HEK293 (cell line): ENCODE data around the gene PSORS1C1.

Experiments used
- BCL11A ChIP-seq: fragments of 450-650 bp; formaldehyde crosslinking; IDR thresholded peaks from 2 replicates; pipeline ENCODE4 v1.5.1; 2016; ENCODE audit warnings: low read depth, missing biosample characterization, missing genetic modification characterization
- MZF1 ChIP-seq: fragments of 450-650 bp; formaldehyde crosslinking; IDR thresholded peaks from 2 replicates; pipeline ENCODE4 v1.5.1; 2017; ENCODE audit warnings: missing biosample characterization, missing genetic modification characterization, borderline replicate concordance
- SCRT1 ChIP-seq: fragments of 450-650 bp; formaldehyde crosslinking; IDR thresholded peaks from 2 replicates; pipeline ENCODE4 v1.5.1; 2016; ENCODE audit warnings: missing biosample characterization, missing genetic modification characterization, borderline replicate concordance
- TRIM28 ChIP-seq: IDR thresholded peaks from 2 replicates; pipeline ENCODE4 v1.6.1; 2011; ENCODE audit warnings: low read length, control low read depth, borderline replicate concordance
- ZBTB17 ChIP-seq: fragments of 450-650 bp; formaldehyde crosslinking; IDR thresholded peaks from 2 replicates; pipeline ENCODE4 v1.5.1; 2016; ENCODE audit warnings: missing biosample characterization, missing genetic modification characterization
- ZNF174 ChIP-seq: fragments of 450-650 bp; formaldehyde crosslinking; IDR thresholded peaks from 2 replicates; pipeline ENCODE4 v1.5.0; 2017; ENCODE audit warnings: missing biosample characterization, mild to moderate bottlenecking, missing genetic modification characterization
- TF ChIP-seq, protein P1 (sequence below): fragments of 450-650 bp; formaldehyde crosslinking; IDR thresholded peaks from 2 replicates; pipeline ENCODE4 v1.5.1; 2016; ENCODE audit warnings: missing biosample characterization, missing genetic modification characterization
- TF ChIP-seq, protein P2 (sequence below): fragments of 450-650 bp; formaldehyde crosslinking; IDR thresholded peaks from 2 replicates; pipeline ENCODE4 v1.5.1; 2017; ENCODE audit warnings: missing biosample characterization, missing genetic modification characterization

DNA sequence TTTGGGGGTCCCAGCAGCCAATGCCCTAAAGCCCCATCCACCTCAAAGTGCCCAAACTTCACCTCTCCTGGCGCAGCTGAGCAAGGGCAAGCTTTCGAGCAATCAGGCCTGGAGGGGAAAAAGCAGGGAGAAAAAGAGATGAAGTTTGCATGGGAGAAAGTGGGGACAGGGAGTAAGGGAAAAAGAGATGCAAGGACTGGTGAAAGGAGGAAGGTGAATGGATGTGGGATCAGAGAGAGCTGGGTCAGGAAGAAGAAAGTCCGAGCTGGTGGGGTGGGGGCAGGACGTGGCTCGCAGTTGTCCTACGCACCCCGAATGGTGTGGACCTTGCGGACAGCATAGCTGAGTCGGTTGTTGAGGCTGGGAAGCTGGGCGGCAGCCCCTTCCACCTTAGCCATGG, 30.8 kb downstream of the PSORS1C1 start:
- no peak for TF ChIP-seq MZF1
- TF ChIP-seq, protein P1, sequence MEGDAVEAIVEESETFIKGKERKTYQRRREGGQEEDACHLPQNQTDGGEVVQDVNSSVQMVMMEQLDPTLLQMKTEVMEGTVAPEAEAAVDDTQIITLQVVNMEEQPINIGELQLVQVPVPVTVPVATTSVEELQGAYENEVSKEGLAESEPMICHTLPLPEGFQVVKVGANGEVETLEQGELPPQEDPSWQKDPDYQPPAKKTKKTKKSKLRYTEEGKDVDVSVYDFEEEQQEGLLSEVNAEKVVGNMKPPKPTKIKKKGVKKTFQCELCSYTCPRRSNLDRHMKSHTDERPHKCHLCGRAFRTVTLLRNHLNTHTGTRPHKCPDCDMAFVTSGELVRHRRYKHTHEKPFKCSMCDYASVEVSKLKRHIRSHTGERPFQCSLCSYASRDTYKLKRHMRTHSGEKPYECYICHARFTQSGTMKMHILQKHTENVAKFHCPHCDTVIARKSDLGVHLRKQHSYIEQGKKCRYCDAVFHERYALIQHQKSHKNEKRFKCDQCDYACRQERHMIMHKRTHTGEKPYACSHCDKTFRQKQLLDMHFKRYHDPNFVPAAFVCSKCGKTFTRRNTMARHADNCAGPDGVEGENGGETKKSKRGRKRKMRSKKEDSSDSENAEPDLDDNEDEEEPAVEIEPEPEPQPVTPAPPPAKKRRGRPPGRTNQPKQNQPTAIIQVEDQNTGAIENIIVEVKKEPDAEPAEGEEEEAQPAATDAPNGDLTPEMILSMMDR = no peak
- TF ChIP-seq SCRT1 = no peak
- TF ChIP-seq ZBTB17 = no peak
- TF ChIP-seq BCL11A = no peak
- no peak for TF ChIP-seq TRIM28
- no peak for TF ChIP-seq ZNF174 (tag by site-specific recombination)
- TF ChIP-seq, protein P2, sequence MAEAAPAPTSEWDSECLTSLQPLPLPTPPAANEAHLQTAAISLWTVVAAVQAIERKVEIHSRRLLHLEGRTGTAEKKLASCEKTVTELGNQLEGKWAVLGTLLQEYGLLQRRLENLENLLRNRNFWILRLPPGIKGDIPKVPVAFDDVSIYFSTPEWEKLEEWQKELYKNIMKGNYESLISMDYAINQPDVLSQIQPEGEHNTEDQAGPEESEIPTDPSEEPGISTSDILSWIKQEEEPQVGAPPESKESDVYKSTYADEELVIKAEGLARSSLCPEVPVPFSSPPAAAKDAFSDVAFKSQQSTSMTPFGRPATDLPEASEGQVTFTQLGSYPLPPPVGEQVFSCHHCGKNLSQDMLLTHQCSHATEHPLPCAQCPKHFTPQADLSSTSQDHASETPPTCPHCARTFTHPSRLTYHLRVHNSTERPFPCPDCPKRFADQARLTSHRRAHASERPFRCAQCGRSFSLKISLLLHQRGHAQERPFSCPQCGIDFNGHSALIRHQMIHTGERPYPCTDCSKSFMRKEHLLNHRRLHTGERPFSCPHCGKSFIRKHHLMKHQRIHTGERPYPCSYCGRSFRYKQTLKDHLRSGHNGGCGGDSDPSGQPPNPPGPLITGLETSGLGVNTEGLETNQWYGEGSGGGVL (tag by site-specific recombination) = no peak
